Raji (cell line): Measurements from ENCODE around the gene PTCH2.

Source experiments
- POLR2A ChIP-seq: IDR thresholded peaks from 2 replicates; pipeline ENCODE4 v1.6.1; 2011; ENCODE audit warnings: low read depth, low read length, control low read depth; ENCODE audit not compliant: insufficient read depth

PTCH2 gene

GRCh38 chr1:44828003-44828651 is 14.9 kb downstream of the PTCH2 start:
- no peak for TF ChIP-seq POLR2A

- TF ChIP-seq POLR2A = no peak
Measured at GRCh38 chr1:44827197-44828002, 15.7 kb downstream of the PTCH2 start.

- no peak for TF ChIP-seq POLR2A
Measured at GRCh38 chr1:44826375-44827196, 16.5 kb downstream of the PTCH2 start.

GRCh38 chr1:44822981-44823451 is 20.0 kb downstream of the PTCH2 start:
- TF ChIP-seq POLR2A = no peak

GRCh38 chr1:44822131-44822701 is 20.8 kb downstream of the PTCH2 start:
- no peak for TF ChIP-seq POLR2A

GRCh38 chr1:44821240-44821715 is 21.8 kb downstream of the PTCH2 start:
- no peak for TF ChIP-seq POLR2A

GRCh38 chr1:44820328-44821239 is 22.5 kb downstream of the PTCH2 start:
- no peak for TF ChIP-seq POLR2A

GRCh38 chr1:44819608-44820327 is 23.3 kb downstream of the PTCH2 start:
- TF ChIP-seq POLR2A = peak; percentile 98

- no peak for TF ChIP-seq POLR2A
Measured at GRCh38 chr1:44819196-44819607, 23.9 kb downstream of the PTCH2 start.

- no peak for TF ChIP-seq POLR2A
Measured at GRCh38 chr1:44817771-44818495, 25.1 kb downstream of the PTCH2 start.

GRCh38 chr1:44817307-44817706 is 25.7 kb downstream of the PTCH2 start:
- TF ChIP-seq POLR2A = no peak

GRCh38 chr1:44812822-44813543 is 30.1 kb downstream of the PTCH2 start:
- TF ChIP-seq POLR2A = no peak
